Measurements from ENCODE around the gene PUS10.
A peak's percentile ranks its signal among the peaks of the same experiment; 100 is the strongest.
"Not testable (repeated sequence)": the region's sequence is repeated elsewhere in the genome, so short reads cannot be mapped to it uniquely, and the experiment has no call there.

The PUS10 gene

GRCh38 chr2:61011678-61012077 lies 6.4 kb downstream of the PUS10 start:
- ATAC-seq, result no peak

DNA sequence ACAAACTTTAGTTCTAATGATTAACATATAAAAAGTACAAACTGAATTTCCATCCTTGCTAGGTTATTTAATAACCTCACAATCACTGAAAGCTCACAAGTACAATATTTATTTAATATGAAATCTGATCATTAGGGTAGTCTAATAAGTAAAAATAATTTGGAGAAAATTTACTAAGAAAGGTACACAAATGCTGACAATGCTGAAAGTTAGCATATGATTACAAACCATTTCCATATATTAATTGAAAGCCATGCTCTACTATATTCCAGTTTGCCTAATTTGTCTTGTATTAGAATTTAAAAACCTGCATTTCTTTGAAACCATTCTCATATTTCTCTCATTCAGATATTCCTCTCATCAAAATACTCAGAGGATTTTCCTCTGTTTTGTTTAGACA lies 8.7 kb downstream of the PUS10 start:
- no peak for ATAC-seq

DNA sequence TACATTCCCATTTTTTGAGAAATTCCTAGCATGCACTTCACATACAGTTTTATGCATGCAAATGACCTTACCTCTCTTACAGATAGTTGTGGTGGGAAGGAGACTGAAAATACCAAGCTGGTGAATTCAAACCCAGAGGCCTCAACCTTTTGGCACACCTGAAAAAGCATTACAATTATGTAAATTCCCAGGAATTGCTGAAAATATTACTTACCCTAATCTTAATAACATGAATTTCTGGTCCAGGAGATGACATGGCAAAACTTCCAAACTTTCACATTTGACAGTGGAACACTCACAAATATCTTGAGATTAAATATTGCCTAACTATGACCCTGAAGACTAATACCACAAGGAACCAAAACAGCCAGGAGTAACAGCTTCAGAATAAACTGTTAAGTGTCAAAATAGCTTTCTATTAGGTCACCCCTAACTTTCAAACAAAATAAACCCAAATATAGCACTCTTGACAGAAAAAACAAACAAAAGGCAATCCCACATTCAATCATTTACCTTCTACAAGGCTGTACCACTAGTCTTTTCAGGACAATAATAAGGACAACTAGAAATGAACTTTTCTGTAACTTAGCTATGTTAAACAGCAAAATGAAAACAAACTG lies 11.5 kb downstream of the PUS10 start:
- ATAC-seq, result no peak

DNA sequence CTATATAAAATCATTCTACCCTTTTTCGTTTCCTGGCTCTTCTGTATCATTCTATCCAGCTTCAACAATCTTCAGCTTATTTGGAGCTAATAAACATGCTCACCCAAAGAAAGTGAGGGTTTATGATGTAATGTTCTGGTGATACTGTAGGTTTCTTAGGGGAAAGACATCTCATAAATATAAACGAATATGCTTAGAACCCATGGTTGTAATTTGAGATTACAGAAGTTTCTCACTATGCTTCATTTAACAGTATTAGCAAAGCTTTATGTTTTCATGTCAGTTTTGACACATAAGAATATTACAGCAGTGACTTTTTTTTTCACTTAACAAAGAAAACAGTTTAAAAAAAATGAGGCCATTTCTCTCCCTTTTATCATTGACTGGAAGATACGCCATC lies 12.3 kb downstream of the PUS10 start:
- no peak for ATAC-seq

DNA sequence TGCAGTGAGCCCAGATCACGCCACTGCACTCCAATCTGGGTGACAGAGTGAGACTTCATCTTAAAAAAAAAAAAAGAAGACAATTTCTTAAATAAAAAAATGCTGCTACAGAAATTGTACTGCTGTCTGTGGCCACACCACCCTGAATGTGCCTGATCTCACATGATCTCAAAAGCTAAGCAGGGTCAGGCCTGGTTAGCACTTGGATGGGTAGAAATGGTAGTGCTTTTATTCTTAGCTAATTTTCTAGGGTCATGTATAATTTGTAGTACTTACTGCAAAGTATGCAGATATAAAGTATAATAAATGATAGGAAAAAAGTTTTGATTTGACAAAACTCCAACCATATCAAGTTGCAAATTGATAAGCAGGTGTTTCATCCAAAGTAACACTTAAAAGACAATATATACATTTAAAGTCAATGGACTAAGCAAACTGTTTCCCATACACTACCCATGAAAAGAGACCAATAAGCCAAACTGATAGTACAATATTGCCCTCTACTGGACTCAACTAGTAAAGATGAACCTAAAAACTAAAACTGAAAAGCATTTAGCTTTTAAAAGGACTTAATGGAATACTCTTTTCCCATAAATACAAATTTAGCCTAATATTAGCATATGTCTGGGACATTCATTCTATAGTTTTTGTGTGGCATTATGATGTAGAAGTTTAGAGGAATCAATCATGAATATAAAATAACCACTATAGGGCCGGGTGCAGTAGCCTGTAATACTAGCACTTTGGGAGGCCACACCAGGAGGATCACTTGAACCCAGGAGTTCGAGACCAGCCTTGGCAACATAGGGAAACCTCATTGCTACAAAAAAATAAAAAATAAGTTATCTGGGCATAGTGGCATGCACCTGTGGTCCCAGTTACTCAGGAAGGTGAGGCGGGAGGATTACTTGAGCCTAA lies 19.2 kb downstream of the PUS10 start:
- ATAC-seq, result peak; percentile 41 to 63

- ATAC-seq, result no peak
Observed at GRCh38 chr2:60994131-60994530, 23.9 kb downstream of the PUS10 start.

- peak; percentile 98 to 99 for ATAC-seq
Observed at GRCh38 chr2:60992985-60993392, 25.1 kb downstream of the PUS10 start.

GRCh38 chr2:60991644-60992043 lies 26.4 kb downstream of the PUS10 start:
- ATAC-seq, result no peak

DNA sequence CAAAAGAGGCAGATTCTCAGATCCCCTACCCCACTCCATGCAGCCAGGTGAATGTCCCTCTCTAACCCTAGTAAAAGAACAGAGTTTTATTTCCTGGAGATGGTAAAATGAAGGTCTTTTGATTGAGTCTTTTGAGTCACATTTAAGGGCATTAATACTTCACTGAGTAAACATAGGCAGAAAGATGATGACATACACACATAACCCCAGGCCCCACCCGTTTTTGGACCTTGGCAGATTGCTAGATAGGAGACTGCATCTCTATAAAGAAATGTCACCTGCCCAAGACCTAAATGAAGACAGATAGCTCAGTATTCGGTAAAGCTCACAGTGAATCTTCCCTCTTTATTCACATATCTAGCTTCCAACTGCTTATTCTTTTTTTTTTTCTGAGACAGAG lies 28.8 kb downstream of the PUS10 start:
- ATAC-seq, result no peak

- ATAC-seq, result not testable (repeated sequence)
Observed at GRCh38 chr2:60987656-60988055, 30.4 kb downstream of the PUS10 start.

DNA sequence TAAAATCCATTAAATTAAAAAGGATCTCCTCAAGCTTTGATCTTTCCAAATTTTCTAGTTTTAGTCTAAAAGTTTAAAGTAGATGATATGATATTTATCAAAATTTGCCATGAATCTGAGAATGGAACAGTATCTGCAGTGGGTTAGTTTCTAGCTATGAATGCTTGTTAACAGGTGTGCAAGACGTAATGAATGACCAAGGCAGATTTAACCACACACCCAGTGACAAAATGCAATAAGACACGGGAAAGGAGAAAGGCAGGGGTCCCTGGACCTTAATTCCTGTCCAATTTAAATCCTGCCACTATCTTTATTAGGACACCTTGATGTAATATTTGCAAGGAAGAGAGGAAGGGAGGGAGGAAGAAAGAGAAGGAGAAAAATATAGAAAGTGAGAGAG lies 31.0 kb downstream of the PUS10 start:
- ATAC-seq, result no peak

GRCh38 chr2:60984720-60985119 lies 33.3 kb downstream of the PUS10 start:
- ATAC-seq, result no peak

DNA sequence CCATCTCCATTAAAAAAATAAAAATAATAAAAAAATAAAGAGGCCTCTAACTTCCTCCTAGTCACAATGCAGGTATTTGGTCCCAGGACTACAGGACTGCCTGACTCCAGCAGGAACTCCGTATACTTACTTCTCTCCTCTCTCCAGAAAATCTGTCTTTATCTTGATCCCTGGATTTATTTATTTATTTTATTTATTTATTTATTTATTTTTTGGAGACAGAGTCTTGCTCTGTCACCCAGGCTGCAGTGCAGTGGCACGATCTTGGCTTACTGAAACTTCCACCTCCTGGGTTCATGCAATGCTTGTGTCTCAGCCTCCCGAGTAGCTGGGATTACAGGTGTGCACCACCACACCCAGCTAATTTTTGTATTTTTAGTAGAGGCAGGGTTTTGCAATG lies 36.0 kb downstream of the PUS10 start:
- ATAC-seq, result not testable (repeated sequence)

DNA sequence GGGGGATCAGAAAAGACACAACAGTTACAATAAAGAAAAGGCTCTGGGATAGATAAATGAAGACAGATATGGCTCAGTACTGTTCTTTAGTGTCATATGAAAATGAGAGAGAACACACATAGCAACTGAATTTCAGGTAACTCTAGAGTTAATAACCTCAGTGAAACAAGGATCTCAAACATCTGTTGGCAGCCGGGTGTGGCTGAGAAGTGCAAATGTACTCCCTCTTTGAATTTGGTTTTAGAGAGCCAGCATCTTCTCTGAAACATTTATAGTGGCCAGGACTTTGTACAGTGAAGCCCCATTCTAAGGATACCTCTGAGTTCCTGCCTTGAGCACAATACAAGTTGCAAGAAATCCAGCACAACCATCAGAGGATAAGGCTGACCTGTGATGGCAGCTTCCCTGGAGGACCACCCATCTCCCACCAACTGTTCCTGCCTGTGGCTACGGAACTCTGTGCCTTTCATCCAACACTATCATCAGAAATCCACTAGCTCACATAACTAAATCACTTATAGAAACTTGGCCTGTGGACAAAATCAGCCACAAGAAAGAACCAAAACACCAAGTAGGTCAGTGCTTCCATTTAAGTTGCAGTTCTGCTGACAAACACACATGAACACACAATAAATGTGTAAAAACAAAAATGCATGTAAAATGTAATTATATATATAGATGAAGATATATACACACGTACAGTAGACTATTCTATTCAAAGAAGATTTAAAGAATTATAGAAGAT lies 37.8 kb downstream of the PUS10 start:
- ATAC-seq, result no peak

DNA sequence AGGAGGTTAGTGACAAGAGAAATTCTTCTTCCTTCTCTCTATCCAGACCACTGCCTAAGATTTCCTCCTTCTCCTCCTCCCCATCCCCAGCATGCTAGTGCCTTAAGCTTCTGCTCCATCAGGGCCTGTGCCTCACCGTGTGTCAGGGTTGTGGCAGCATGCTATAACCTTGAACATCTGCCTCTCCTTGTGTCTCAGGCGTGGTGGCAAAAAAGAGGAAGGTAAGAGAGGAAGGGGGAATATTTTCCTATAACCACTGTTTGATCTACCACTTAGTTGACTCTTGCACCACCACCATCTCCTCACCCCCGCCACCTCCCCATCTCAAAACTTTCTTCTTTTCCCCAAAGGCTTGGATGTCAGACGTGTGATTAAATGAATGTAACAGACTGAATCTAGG lies 38.8 kb downstream of the PUS10 start:
- no peak for ATAC-seq

DNA sequence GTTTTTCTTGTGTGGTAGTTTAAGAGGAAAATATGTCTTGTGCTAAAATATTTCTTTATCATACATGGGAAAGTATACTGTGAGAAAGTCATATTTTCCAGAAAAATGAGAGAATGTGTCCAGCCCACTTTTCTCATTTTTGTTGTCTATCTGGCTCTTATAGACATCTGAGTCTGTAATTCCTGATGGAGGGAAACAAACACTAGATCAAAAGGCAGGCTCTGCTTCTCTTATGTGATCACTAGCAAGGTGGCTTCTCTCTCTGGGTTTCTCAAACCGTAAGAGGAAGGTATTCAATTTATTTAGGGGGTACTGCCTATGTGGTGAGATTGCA lies 40.5 kb downstream of the PUS10 start:
- no peak for ATAC-seq

DNA sequence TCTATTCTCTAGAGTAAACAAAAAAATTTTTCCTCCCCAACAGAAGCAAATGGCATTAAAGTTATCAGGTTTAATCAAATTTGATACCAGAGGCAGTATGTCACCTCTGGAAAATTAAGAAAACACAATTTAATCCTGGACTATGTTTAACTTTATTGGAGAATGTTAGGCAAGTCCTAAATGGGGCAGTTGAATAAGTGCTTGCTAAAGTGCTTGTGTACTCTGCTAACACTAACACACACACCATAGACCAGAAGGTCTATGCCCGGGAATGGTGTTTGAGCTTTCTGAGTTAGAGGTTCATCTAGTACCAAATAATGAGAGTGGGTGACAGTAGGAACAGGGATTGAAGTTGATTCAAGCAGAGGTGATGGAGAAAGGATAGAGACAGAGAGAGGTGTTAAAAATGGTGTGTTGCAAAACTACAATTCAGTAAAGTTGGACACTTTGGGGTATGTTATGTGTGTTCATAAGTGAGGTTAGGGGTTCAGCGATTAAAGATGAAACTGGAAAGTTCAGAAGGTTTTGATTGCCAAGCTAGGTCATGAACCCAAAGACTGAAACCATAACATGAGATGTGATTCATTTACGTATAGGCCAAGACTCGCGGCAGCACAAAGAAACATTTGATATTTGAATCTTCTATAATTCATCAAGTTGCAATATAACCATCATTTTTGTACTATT lies 41.0 kb downstream of the PUS10 start:
- ATAC-seq, result peak; percentile 88 to 94

GRCh38 chr2:60976256-60976850 lies 41.7 kb downstream of the PUS10 start:
- no peak for ATAC-seq

- no peak for ATAC-seq
Observed at GRCh38 chr2:60974652-60975051, 43.4 kb downstream of the PUS10 start.

- ATAC-seq, result no peak
Observed at GRCh38 chr2:60973705-60974104, 44.4 kb downstream of the PUS10 start.

GRCh38 chr2:60972889-60973656 lies 45.0 kb downstream of the PUS10 start:
- ATAC-seq, result no peak
